OCI-LY3 (cell line): Measurements from ENCODE around the gene BCKDHB.
A peak's percentile ranks its signal among the peaks of the same experiment; 100 is the strongest.

Experiments used
- H2AFZ ChIP-seq: fragments of 200-600, 300-600 bp; shearing (Covaris generic); 2 replicates; pipeline ENCODE4 v1.6.0; 2014; ENCODE audit warnings: antibody characterized with exemption, low read depth, low read length
- H3K27ac ChIP-seq: fragments of 200-600, 300-600 bp; sonication (generic); 2 replicates; pipeline ENCODE4 v1.5.1; 2014; ENCODE audit warnings: mild to moderate bottlenecking, low read length, moderate library complexity, mixed read lengths
- H3K27me3 ChIP-seq: fragments of 200-600, 300-600 bp; sonication (generic); 2 replicates; pipeline ENCODE4 v1.6.1; 2014; ENCODE audit warnings: low read depth, low read length, mixed read lengths
- H3K36me3 ChIP-seq: fragments of 200-600, 300-600 bp; sonication (generic); replicated peaks from 2 replicates; pipeline ENCODE3; 2014; ENCODE audit warnings: low read depth, low read length, mixed read lengths
- H3K4me1 ChIP-seq: fragments of 300-600, 200-600 bp; sonication (generic); 2 replicates; pipeline ENCODE4 v1.6.1; 2014; ENCODE audit warnings: low read length, mixed read lengths
- H3K4me2 ChIP-seq: fragments of 200-600, 300-600 bp; sonication (generic); 2 replicates; pipeline ENCODE4 v1.6.1; 2014; ENCODE audit warnings: low read length, mixed read lengths
- H3K4me3 ChIP-seq: fragments of 300-600, 200-600 bp; sonication (generic); 2 replicates; pipeline ENCODE4 v1.5.1; 2014; ENCODE audit warnings: antibody characterized with exemption, mild to moderate bottlenecking, low read length, moderate library complexity
- H3K79me2 ChIP-seq: fragments of 300-600, 200-600 bp; shearing (Covaris generic); 2 replicates; pipeline ENCODE4 v1.6.1; 2014; ENCODE audit warnings: mild to moderate bottlenecking, low read length, mixed read lengths
- H3K9ac ChIP-seq: fragments of 300-600, 200-600 bp; shearing (Covaris generic); 2 replicates; pipeline ENCODE4 v1.6.0; 2014; ENCODE audit warnings: mild to moderate bottlenecking, low read length, moderate library complexity
- H3K9me3 ChIP-seq: fragments of 200-600, 300-600 bp; shearing (Covaris generic); 2 replicates; pipeline ENCODE4 v1.6.1; 2014; ENCODE audit warnings: low read length, mixed read lengths; ENCODE audit not compliant: insufficient read depth
- H4K20me1 ChIP-seq: fragments of 200-600, 300-600 bp; sonication (generic); 2 replicates; pipeline ENCODE4 v1.6.1; 2016; ENCODE audit warnings: low read length, mixed read lengths; ENCODE audit not compliant: insufficient read depth
- EZH2phosphoT487 ChIP-seq: fragments of 200-600 bp; shearing (Covaris generic); IDR thresholded peaks from 2 replicates; pipeline ENCODE4 v1.6.1; 2018; ENCODE audit warnings: antibody characterized with exemption, mixed run types, low read depth
- TF ChIP-seq, protein P1 (sequence below): fragments of 200-600, 300-600 bp; sonication (generic); IDR thresholded peaks from 2 replicates; pipeline ENCODE4 v1.5.1; 2014; ENCODE audit warnings: antibody characterized with exemption, low read length, low read depth

Gene BCKDHB

GRCh38 chr6:80126657-80127345 is 20.3 kb downstream of the BCKDHB start:
- no peak overlapping the region for H2AFZ ChIP-seq
- no peak overlapping the region for H3K4me2 ChIP-seq
- no peak overlapping the region for H3K4me3 ChIP-seq
- H3K9me3 ChIP-seq = no peaks in the 10 kb centered on the region
- TF ChIP-seq, protein P1, sequence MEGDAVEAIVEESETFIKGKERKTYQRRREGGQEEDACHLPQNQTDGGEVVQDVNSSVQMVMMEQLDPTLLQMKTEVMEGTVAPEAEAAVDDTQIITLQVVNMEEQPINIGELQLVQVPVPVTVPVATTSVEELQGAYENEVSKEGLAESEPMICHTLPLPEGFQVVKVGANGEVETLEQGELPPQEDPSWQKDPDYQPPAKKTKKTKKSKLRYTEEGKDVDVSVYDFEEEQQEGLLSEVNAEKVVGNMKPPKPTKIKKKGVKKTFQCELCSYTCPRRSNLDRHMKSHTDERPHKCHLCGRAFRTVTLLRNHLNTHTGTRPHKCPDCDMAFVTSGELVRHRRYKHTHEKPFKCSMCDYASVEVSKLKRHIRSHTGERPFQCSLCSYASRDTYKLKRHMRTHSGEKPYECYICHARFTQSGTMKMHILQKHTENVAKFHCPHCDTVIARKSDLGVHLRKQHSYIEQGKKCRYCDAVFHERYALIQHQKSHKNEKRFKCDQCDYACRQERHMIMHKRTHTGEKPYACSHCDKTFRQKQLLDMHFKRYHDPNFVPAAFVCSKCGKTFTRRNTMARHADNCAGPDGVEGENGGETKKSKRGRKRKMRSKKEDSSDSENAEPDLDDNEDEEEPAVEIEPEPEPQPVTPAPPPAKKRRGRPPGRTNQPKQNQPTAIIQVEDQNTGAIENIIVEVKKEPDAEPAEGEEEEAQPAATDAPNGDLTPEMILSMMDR = no peak
- TF ChIP-seq EZH2phosphoT487 = no peak
- no peak overlapping the region for H3K9ac ChIP-seq
- no peaks in the 10 kb centered on the region for H3K36me3 ChIP-seq
- peaks cover 9% of the 10 kb centered on the region for H3K4me1 ChIP-seq
- peaks cover 22% of the 10 kb centered on the region; the same call in 1 of the 2 replicates for H3K79me2 ChIP-seq
- H4K20me1 ChIP-seq = peaks cover 6% of the 10 kb centered on the region
- H3K27ac ChIP-seq = no peak overlapping the region
- no peaks in the 10 kb centered on the region for H3K27me3 ChIP-seq

DNA sequence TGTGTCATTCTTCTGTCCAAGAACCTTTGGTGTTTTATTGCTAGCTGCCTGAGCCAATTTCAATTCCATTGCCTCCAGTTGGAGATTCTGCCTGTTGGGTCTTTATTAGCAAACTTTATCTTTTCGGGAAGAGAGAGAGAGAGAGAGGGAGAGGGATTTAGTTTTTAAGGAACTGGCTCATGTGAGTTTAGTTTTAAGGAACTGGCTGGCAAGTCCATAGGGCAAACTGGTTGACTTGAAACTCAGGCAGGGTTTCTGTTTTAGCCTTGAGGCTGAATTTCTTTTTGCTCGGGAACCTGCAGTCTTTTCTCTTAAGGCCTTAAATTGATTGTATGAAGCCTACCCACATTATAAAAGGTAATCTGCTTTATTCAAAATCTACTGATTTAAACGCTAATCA is 23.0 kb downstream of the BCKDHB start:
- TF ChIP-seq, protein P1 = no peak
- no peak for TF ChIP-seq EZH2phosphoT487

GRCh38 chr6:80133020-80133419 is 26.5 kb downstream of the BCKDHB start:
- H3K79me2 ChIP-seq = no peaks in the 10 kb centered on the region
- H3K4me1 ChIP-seq = no peaks in the 10 kb centered on the region
- no peak overlapping the region for H2AFZ ChIP-seq
- H3K9me3 ChIP-seq = no peaks in the 10 kb centered on the region
- H3K27me3 ChIP-seq = no peaks in the 10 kb centered on the region
- TF ChIP-seq, protein P1 = peak; percentile 59
- TF ChIP-seq EZH2phosphoT487 = no peak
- no peaks in the 10 kb centered on the region for H4K20me1 ChIP-seq
- no peak overlapping the region for H3K9ac ChIP-seq
- H3K4me2 ChIP-seq = no peak overlapping the region
- H3K4me3 ChIP-seq = no peak overlapping the region
- H3K36me3 ChIP-seq = peaks cover 5% of the 10 kb centered on the region
- H3K27ac ChIP-seq = no peak overlapping the region

More for the DNA sequence above, 23.0 kb downstream of the BCKDHB start:
- Histone ChIP-seq H3K36me3 (no peaks in the 10 kb centered on the region), H3K27me3 (no peaks in the 10 kb centered on the region), H3K4me3 (no peak overlapping the region), H3K9ac (no peak overlapping the region), H4K20me1 (peaks cover 6% of the 10 kb centered on the region), H2AFZ (no peak overlapping the region), H3K9me3 (no peaks in the 10 kb centered on the region), H3K79me2 (peaks cover 17% of the 10 kb centered on the region; the same call in 1 of the 2 replicates), H3K4me2 (no peak overlapping the region), H3K27ac (no peak overlapping the region), H3K4me1 (peaks cover 9% of the 10 kb centered on the region)

DNA sequence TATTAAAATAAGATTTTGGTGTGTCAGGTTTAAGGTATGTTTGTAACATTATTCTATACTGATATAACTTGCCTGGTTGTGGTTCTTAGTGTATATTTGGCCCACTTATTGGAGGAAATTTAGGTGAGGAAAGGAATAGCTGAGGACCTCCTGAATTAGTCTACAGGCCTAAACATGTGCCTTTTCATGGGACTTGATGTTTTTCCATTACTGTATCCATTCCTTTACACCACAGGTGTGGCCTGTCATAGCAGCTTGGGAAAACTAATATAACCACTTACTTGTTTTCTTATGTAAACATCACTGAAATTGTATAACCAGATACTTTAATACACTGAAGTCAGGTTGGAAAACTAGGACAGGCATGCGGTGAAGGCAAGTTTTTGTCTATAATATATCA is 27.6 kb downstream of the BCKDHB start:
- no peaks in the 10 kb centered on the region for H3K9me3 ChIP-seq
- peaks cover 5% of the 10 kb centered on the region for H3K36me3 ChIP-seq
- H3K27me3 ChIP-seq = no peaks in the 10 kb centered on the region
- TF ChIP-seq, protein P1 = no peak
- TF ChIP-seq EZH2phosphoT487 = no peak
- no peaks in the 10 kb centered on the region for H3K4me1 ChIP-seq
- no peak overlapping the region for H2AFZ ChIP-seq
- H3K27ac ChIP-seq = no peak overlapping the region
- H3K9ac ChIP-seq = no peak overlapping the region
- no peaks in the 10 kb centered on the region for H3K79me2 ChIP-seq
- H3K4me2 ChIP-seq = no peak overlapping the region
- H3K4me3 ChIP-seq = no peak overlapping the region
- no peaks in the 10 kb centered on the region for H4K20me1 ChIP-seq
